HUES64 (cell line): ENCODE measurements around the gene CYBA.

Experiments used
- H3K27ac ChIP-seq: 2 replicates; pipeline ENCODE4 v1.7.0; 2013; ENCODE audit warnings: low read depth, low read length, inconsistent platforms
- H3K27me3 ChIP-seq: 2 replicates; pipeline ENCODE4 v1.6.1; 2013; ENCODE audit warnings: mild to moderate bottlenecking, low read length; ENCODE audit not compliant: insufficient read depth
- H3K36me3 ChIP-seq: 2 replicates; pipeline ENCODE4 v1.6.1; 2013; ENCODE audit warnings: mild to moderate bottlenecking, low read length; ENCODE audit not compliant: insufficient read depth
- H3K4me1 ChIP-seq: 2 replicates; pipeline ENCODE4 v1.6.1; 2013; ENCODE audit warnings: mild to moderate bottlenecking, low read length, moderate library complexity; ENCODE audit not compliant: insufficient read depth
- H3K4me3 ChIP-seq: 2 replicates; pipeline ENCODE4 v1.5.1; 2013; ENCODE audit warnings: mild to moderate bottlenecking, low read length, moderate library complexity
- H3K9ac ChIP-seq: 2 replicates; pipeline ENCODE4 v1.6.1; 2013; ENCODE audit warnings: mild to moderate bottlenecking, low read depth, low read length
- H3K9me3 ChIP-seq: 2 replicates; pipeline ENCODE4 v1.6.1; 2013; ENCODE audit warnings: low read depth, low read length; ENCODE audit not compliant: insufficient read depth
- WGBS: fragments of 150-250, 120-280 bp; methylation state at CpG from one replicate; pipeline ENCODE4 v1.1.7; 2013; ENCODE audit warnings: missing lambda C conversion rate; 5-methylcytosine and 5-hydroxymethylcytosine counted together

CYBA gene

GRCh38 chr16:88693420-88694177, 42.7 kb upstream of the CYBA start:
- Histone ChIP-seq H3K9ac (no peak overlapping the region), H3K4me1 (no peaks in the 10 kb centered on the region), H3K36me3 (peaks cover 27% of the 10 kb centered on the region), H3K4me3 (no peak overlapping the region), H3K9me3 (no peaks in the 10 kb centered on the region), H3K27me3 (0 out of 2 replicates have a peak, but pooled peaks cover 5% of the 10 kb centered on the region), H3K27ac (no peak overlapping the region)
- WGBS = 92% methylated on average over 39 of the region's 39 CpGs

- WGBS = 96% methylated on average over 10 of the region's 10 CpGs
- no peak overlapping the region for H3K27ac ChIP-seq
- H3K9ac ChIP-seq = no peak overlapping the region
- no peaks in the 10 kb centered on the region for H3K9me3 ChIP-seq
- peaks cover 12% of the 10 kb centered on the region for H3K27me3 ChIP-seq
- no peak overlapping the region for H3K4me3 ChIP-seq
- no peaks in the 10 kb centered on the region for H3K4me1 ChIP-seq
- H3K36me3 ChIP-seq = peaks cover 19% of the 10 kb centered on the region
Observed at GRCh38 chr16:88692861-88693260, 42.0 kb upstream of the CYBA start.

- Histone ChIP-seq H3K9ac (no peak overlapping the region), H3K36me3 (peaks cover 12% of the 10 kb centered on the region), H3K9me3 (no peaks in the 10 kb centered on the region), H3K27me3 (peaks cover 20% of the 10 kb centered on the region), H3K4me3 (no peak overlapping the region), H3K27ac (no peak overlapping the region), H3K4me1 (no peaks in the 10 kb centered on the region)
- WGBS = 92% methylated on average over 26 of the region's 26 CpGs
Observed at GRCh38 chr16:88691924-88692560, 41.2 kb upstream of the CYBA start.

GRCh38 chr16:88691129-88691813, 40.4 kb upstream of the CYBA start:
- Histone ChIP-seq H3K9me3 (no peaks in the 10 kb centered on the region), H3K9ac (no peak overlapping the region), H3K36me3 (0 out of 2 replicates have a peak, but pooled peaks cover 6% of the 10 kb centered on the region), H3K4me3 (no peak overlapping the region), H3K4me1 (no peaks in the 10 kb centered on the region), H3K27me3 (peaks cover 26% of the 10 kb centered on the region), H3K27ac (no peak overlapping the region)
- 89% methylated on average over 33 of the region's 33 CpGs for WGBS

- H3K36me3 ChIP-seq = no peaks in the 10 kb centered on the region
- no peaks in the 10 kb centered on the region for H3K9me3 ChIP-seq
- H3K9ac ChIP-seq = no peak overlapping the region
- H3K27me3 ChIP-seq = peaks cover 33% of the 10 kb centered on the region
- H3K27ac ChIP-seq = no peak overlapping the region
- no peak overlapping the region for H3K4me3 ChIP-seq
- 84% methylated on average over 21 of the region's 21 CpGs for WGBS
- H3K4me1 ChIP-seq = peaks cover under 1% of the 10 kb centered on the region
Observed at GRCh38 chr16:88690341-88691128, 39.7 kb upstream of the CYBA start.

GRCh38 chr16:88688013-88688778, 37.3 kb upstream of the CYBA start:
- Histone ChIP-seq H3K27ac (no peak overlapping the region), H3K4me3 (no peak overlapping the region), H3K9ac (no peak overlapping the region), H3K9me3 (no peaks in the 10 kb centered on the region), H3K27me3 (peaks cover 49% of the 10 kb centered on the region), H3K4me1 (peaks cover 4% of the 10 kb centered on the region), H3K36me3 (no peaks in the 10 kb centered on the region)
- 55% methylated on average over 28 of the region's 28 CpGs for WGBS

GRCh38 chr16:88687676-88688012, 36.8 kb upstream of the CYBA start:
- Histone ChIP-seq H3K27ac (no peak overlapping the region), H3K9me3 (no peaks in the 10 kb centered on the region), H3K27me3 (peaks cover 49% of the 10 kb centered on the region), H3K36me3 (no peaks in the 10 kb centered on the region), H3K9ac (no peak overlapping the region), H3K4me1 (peaks cover 4% of the 10 kb centered on the region), H3K4me3 (no peak overlapping the region)
- WGBS = 55% methylated on average over 2 of the region's 3 CpGs

GRCh38 chr16:88687254-88687576, 36.4 kb upstream of the CYBA start:
- Histone ChIP-seq H3K4me3 (no peak overlapping the region), H3K27ac (no peak overlapping the region), H3K4me1 (peaks cover 4% of the 10 kb centered on the region), H3K36me3 (no peaks in the 10 kb centered on the region), H3K9me3 (no peaks in the 10 kb centered on the region), H3K27me3 (peaks cover 49% of the 10 kb centered on the region), H3K9ac (no peak overlapping the region)
- 75% methylated on average over 10 of the region's 10 CpGs for WGBS

GRCh38 chr16:88686439-88687253, 35.8 kb upstream of the CYBA start, which contains the start of gene SNAI3:
TSS of gene SNAI3 (minus strand) at chr16:88686507. CDS start at chr16:88686406, 101 bp downstream.
- H3K27me3 ChIP-seq = peaks cover 49% of the 10 kb centered on the region
- H3K4me1 ChIP-seq = peaks cover 4% of the 10 kb centered on the region
- WGBS = 7% methylated on average over 65 of the region's 65 CpGs
- H3K27ac ChIP-seq = no peak within 1 kb of the TSS
- H3K9me3 ChIP-seq = no peaks in the 10 kb centered on the region
- no peaks in the 10 kb centered on the region for H3K36me3 ChIP-seq
- H3K4me3 ChIP-seq = peak within 1 kb of the TSS; percentile 78
- peak within 1 kb of the TSS; percentile 68; the same call in 1 of the 2 replicates for H3K9ac ChIP-seq

- H3K4me1 ChIP-seq = peaks cover 4% of the 10 kb centered on the region
Observed at GRCh38 chr16:88686062-88686438, 35.2 kb upstream of the CYBA start.

More at GRCh38 chr16:88686062-88686438, 35.2 kb upstream of the CYBA start:
- H3K27ac ChIP-seq = no peak overlapping the region
- peaks cover 49% of the 10 kb centered on the region for H3K27me3 ChIP-seq
- under 1% methylated on average over 25 of the region's 25 CpGs for WGBS
- peak overlapping the region; percentile 68; the same call in 1 of the 2 replicates for H3K9ac ChIP-seq
- H3K9me3 ChIP-seq = no peaks in the 10 kb centered on the region
- no peaks in the 10 kb centered on the region for H3K36me3 ChIP-seq
- peak overlapping the region; percentile 78 for H3K4me3 ChIP-seq
